ENCODE results near the gene SND1. TPM values are rescaled to one million over a fixed set of nuclear protein-coding genes. Genes with fewer than 3 reads are reported as not detected.

SND1 gene
- total and polyA plus RNA-seq, 9 donors = 88.3 to 125 (median 97.7) TPM

GRCh38 chr7:128120116-128120515 lies 468.1 kb downstream of the SND1 start:
- peaks cover 12% of the 10 kb centered on the region for H3K27me3 ChIP-seq (ENCODE audit: control insufficient read depth, insufficient read depth, low read length)
- 92% methylated on average over 7 of the region's 7 CpGs for WGBS (ENCODE audit: insufficient coverage)
- H3K4me1 ChIP-seq (ENCODE audit: control insufficient read depth, insufficient read depth, low read length) = peaks cover 5% of the 10 kb centered on the region

GRCh38 chr7:128120976-128121490 lies 469.0 kb downstream of the SND1 start:
- H3K4me3 ChIP-seq (ENCODE audit: low read length) = no peak overlapping the region
- H3K27ac ChIP-seq (ENCODE audit: low read length) = no peak overlapping the region
- no peaks in the 10 kb centered on the region for H3K36me3 ChIP-seq (ENCODE audit: control insufficient read depth, insufficient read depth, low read length)
- WGBS (ENCODE audit: insufficient coverage) = 93% methylated on average over 3 of the region's 7 CpGs
- no peaks in the 10 kb centered on the region for H3K9me3 ChIP-seq (replicated peaks; ENCODE audit: control insufficient read depth, low read depth, low read length)
- no peak for DNase-seq
- H3K4me1 ChIP-seq (ENCODE audit: control insufficient read depth, insufficient read depth, low read length) = peaks cover 5% of the 10 kb centered on the region
- peaks cover 12% of the 10 kb centered on the region for H3K27me3 ChIP-seq (ENCODE audit: control insufficient read depth, insufficient read depth, low read length)

More at GRCh38 chr7:128120116-128120515, 468.1 kb downstream of the SND1 start:
- Histone ChIP-seq H3K4me3 (ENCODE audit: low read length) (no peak overlapping the region), H3K36me3 (ENCODE audit: control insufficient read depth, insufficient read depth, low read length) (no peaks in the 10 kb centered on the region), H3K27ac (ENCODE audit: low read length) (no peak overlapping the region), H3K9me3 (replicated peaks; ENCODE audit: control insufficient read depth, low read depth, low read length) (no peaks in the 10 kb centered on the region)
- no peak for DNase-seq

- Histone ChIP-seq H3K27me3 (ENCODE audit: control insufficient read depth, insufficient read depth, low read length) (peaks cover 11% of the 10 kb centered on the region), H3K9me3 (replicated peaks; ENCODE audit: control insufficient read depth, low read depth, low read length) (no peaks in the 10 kb centered on the region), H3K4me1 (ENCODE audit: control insufficient read depth, insufficient read depth, low read length) (peaks cover 3% of the 10 kb centered on the region), H3K27ac (ENCODE audit: low read length) (no peak overlapping the region), H3K4me3 (ENCODE audit: low read length) (peak overlapping the region; percentile 20), H3K36me3 (ENCODE audit: control insufficient read depth, insufficient read depth, low read length) (no peaks in the 10 kb centered on the region)
- peak; percentile 73 for DNase-seq
- WGBS (ENCODE audit: insufficient coverage) = 9% methylated on average over 10 of the region's 21 CpGs
Observed at GRCh38 chr7:128121711-128122530, 469.9 kb downstream of the SND1 start.

GRCh38 chr7:128122576-128123290 lies 470.7 kb downstream of the SND1 start:
- 38% methylated on average over 5 of the region's 12 CpGs for WGBS (ENCODE audit: insufficient coverage)
- no peak overlapping the region for H3K27ac ChIP-seq (ENCODE audit: low read length)
- no peak for DNase-seq
- H3K9me3 ChIP-seq (replicated peaks; ENCODE audit: control insufficient read depth, low read depth, low read length) = no peaks in the 10 kb centered on the region
- peaks cover 2% of the 10 kb centered on the region for H3K4me1 ChIP-seq (ENCODE audit: control insufficient read depth, insufficient read depth, low read length)
- H3K27me3 ChIP-seq (ENCODE audit: control insufficient read depth, insufficient read depth, low read length) = peaks cover 13% of the 10 kb centered on the region
- H3K36me3 ChIP-seq (ENCODE audit: control insufficient read depth, insufficient read depth, low read length) = no peaks in the 10 kb centered on the region
- H3K4me3 ChIP-seq (ENCODE audit: low read length) = no peak overlapping the region

GRCh38 chr7:128123291-128124037 lies 471.5 kb downstream of the SND1 start:
- no peaks in the 10 kb centered on the region for H3K36me3 ChIP-seq (ENCODE audit: control insufficient read depth, insufficient read depth, low read length)
- no peak for DNase-seq
- H3K4me1 ChIP-seq (ENCODE audit: control insufficient read depth, insufficient read depth, low read length) = peaks cover 2% of the 10 kb centered on the region
- no peak overlapping the region for H3K4me3 ChIP-seq (ENCODE audit: low read length)
- peaks cover 13% of the 10 kb centered on the region for H3K27me3 ChIP-seq (ENCODE audit: control insufficient read depth, insufficient read depth, low read length)
- H3K27ac ChIP-seq (ENCODE audit: low read length) = no peak overlapping the region
- 49% methylated on average over 8 of the region's 12 CpGs for WGBS (ENCODE audit: insufficient coverage)
- H3K9me3 ChIP-seq (replicated peaks; ENCODE audit: control insufficient read depth, low read depth, low read length) = no peaks in the 10 kb centered on the region

GRCh38 chr7:128124786-128125185 lies 472.8 kb downstream of the SND1 start:
- Histone ChIP-seq H3K9me3 (replicated peaks; ENCODE audit: control insufficient read depth, low read depth, low read length) (no peaks in the 10 kb centered on the region), H3K4me1 (ENCODE audit: control insufficient read depth, insufficient read depth, low read length) (peaks cover 2% of the 10 kb centered on the region), H3K27ac (ENCODE audit: low read length) (no peak overlapping the region), H3K4me3 (ENCODE audit: low read length) (no peak overlapping the region), H3K36me3 (ENCODE audit: control insufficient read depth, insufficient read depth, low read length) (no peaks in the 10 kb centered on the region), H3K27me3 (ENCODE audit: control insufficient read depth, insufficient read depth, low read length) (peaks cover 13% of the 10 kb centered on the region)
- DNase-seq = no peak
- WGBS (ENCODE audit: insufficient coverage) = no CpG with 5 or more reads among the region's 4 CpGs

GRCh38 chr7:128125816-128126215 lies 473.8 kb downstream of the SND1 start:
- Histone ChIP-seq H3K27ac (ENCODE audit: low read length) (no peak overlapping the region), H3K4me3 (ENCODE audit: low read length) (no peak overlapping the region), H3K4me1 (ENCODE audit: control insufficient read depth, insufficient read depth, low read length) (peaks cover 2% of the 10 kb centered on the region), H3K9me3 (replicated peaks; ENCODE audit: control insufficient read depth, low read depth, low read length) (no peaks in the 10 kb centered on the region), H3K27me3 (ENCODE audit: control insufficient read depth, insufficient read depth, low read length) (peaks cover 16% of the 10 kb centered on the region), H3K36me3 (ENCODE audit: control insufficient read depth, insufficient read depth, low read length) (no peaks in the 10 kb centered on the region)
- no peak for DNase-seq
- WGBS (ENCODE audit: insufficient coverage) = no CpG with 5 or more reads among the region's 1 CpG

GRCh38 chr7:128128401-128128800 lies 476.4 kb downstream of the SND1 start:
- no peak overlapping the region for H3K4me3 ChIP-seq (ENCODE audit: low read length)
- DNase-seq = no peak
- H3K9me3 ChIP-seq (replicated peaks; ENCODE audit: control insufficient read depth, low read depth, low read length) = no peaks in the 10 kb centered on the region
- H3K4me1 ChIP-seq (ENCODE audit: control insufficient read depth, insufficient read depth, low read length) = no peaks in the 10 kb centered on the region
- no peak overlapping the region for H3K27ac ChIP-seq (ENCODE audit: low read length)
- peaks cover 23% of the 10 kb centered on the region for H3K27me3 ChIP-seq (ENCODE audit: control insufficient read depth, insufficient read depth, low read length)
- no CpG with 5 or more reads among the region's 3 CpGs for WGBS (ENCODE audit: insufficient coverage)
- no peaks in the 10 kb centered on the region for H3K36me3 ChIP-seq (ENCODE audit: control insufficient read depth, insufficient read depth, low read length)

GRCh38 chr7:128129224-128129864 lies 477.4 kb downstream of the SND1 start:
- H3K27me3 ChIP-seq (ENCODE audit: control insufficient read depth, insufficient read depth, low read length) = peaks cover 25% of the 10 kb centered on the region
- H3K27ac ChIP-seq (ENCODE audit: low read length) = no peak overlapping the region
- peaks cover under 1% of the 10 kb centered on the region for H3K4me1 ChIP-seq (ENCODE audit: control insufficient read depth, insufficient read depth, low read length)
- H3K9me3 ChIP-seq (replicated peaks; ENCODE audit: control insufficient read depth, low read depth, low read length) = no peaks in the 10 kb centered on the region
- no peak for DNase-seq
- 83% methylated on average over 4 of the region's 12 CpGs for WGBS (ENCODE audit: insufficient coverage)
- no peak overlapping the region for H3K4me3 ChIP-seq (ENCODE audit: low read length)
- H3K36me3 ChIP-seq (ENCODE audit: control insufficient read depth, insufficient read depth, low read length) = no peaks in the 10 kb centered on the region

Data from muscle of leg (tissue), 11 donors.